Astrocyte (in vitro differentiated cells and primary cell): ENCODE measurements around the gene RBFOX2.

Experiments
- EZH2 ChIP-seq: IDR thresholded peaks from 2 replicates; pipeline ENCODE4 v1.6.1; 2012; ENCODE audit warnings: mild to moderate bottlenecking, low read length, inconsistent platforms; ENCODE audit not compliant: insufficient read depth
- TF ChIP-seq, protein P1 (sequence below): IDR thresholded peaks from 2 replicates; pipeline ENCODE4 v1.5.1; 2011; ENCODE audit warnings: low read depth, mild to moderate bottlenecking, inconsistent platforms, low read length, moderate library complexity; ENCODE audit not compliant: insufficient read depth

DNA sequence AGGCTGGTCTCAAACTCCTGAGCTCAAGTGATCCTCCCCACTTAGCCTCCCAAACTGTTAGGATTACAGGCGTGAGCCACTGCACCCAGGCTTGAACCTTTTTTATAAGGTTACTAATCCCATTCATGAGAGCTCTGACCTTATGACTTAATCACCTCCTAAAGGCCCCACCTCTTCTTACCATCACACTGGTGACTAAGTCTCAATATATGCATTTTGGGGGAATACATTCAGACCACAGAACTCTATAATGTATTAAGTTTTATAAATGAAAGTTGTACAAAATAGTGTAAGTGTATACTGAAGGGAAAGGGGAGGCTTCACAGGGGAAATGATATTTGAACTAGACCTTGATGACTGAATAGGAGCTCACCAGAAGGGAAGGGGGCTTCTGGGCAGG is 28.4 kb upstream of the RBFOX2 start:
- TF ChIP-seq, protein P1, sequence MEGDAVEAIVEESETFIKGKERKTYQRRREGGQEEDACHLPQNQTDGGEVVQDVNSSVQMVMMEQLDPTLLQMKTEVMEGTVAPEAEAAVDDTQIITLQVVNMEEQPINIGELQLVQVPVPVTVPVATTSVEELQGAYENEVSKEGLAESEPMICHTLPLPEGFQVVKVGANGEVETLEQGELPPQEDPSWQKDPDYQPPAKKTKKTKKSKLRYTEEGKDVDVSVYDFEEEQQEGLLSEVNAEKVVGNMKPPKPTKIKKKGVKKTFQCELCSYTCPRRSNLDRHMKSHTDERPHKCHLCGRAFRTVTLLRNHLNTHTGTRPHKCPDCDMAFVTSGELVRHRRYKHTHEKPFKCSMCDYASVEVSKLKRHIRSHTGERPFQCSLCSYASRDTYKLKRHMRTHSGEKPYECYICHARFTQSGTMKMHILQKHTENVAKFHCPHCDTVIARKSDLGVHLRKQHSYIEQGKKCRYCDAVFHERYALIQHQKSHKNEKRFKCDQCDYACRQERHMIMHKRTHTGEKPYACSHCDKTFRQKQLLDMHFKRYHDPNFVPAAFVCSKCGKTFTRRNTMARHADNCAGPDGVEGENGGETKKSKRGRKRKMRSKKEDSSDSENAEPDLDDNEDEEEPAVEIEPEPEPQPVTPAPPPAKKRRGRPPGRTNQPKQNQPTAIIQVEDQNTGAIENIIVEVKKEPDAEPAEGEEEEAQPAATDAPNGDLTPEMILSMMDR: no peak
- no peak for TF ChIP-seq EZH2
